Measurements from ENCODE around the gene EGFR.

DNA sequence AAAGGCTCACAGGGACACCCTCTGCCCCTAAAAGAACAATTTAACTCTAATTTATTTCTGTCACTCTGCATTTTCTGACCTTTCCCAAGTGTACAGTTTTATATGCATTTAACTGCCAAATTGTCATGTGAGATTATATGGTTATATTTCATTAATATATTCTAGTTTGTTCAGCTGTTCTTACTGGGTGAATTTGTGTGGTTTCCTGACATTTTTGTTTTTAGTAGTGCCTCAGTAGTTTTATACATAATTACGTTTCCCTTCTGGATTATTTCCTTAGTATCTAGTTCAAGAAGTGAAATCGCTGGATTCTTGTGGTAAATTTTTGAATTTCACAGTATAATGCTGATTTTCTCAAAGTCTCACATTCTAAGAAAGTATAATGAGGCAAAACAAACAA lies 41.3 kb downstream of the EGFR start:
- TF ChIP-seq CTCF (IDR thresholded peaks at IDR 0.05; ENCODE audit: low read depth, low read length) (no peak), EZH2phosphoT487 (IDR thresholded peaks at IDR 0.05; ENCODE audit: low read depth) (no peak)
